Choroid plexus epithelial cell (primary cell): ENCODE results near the gene B4GALNT3.
"Not testable (repeated sequence)": the region's sequence is repeated elsewhere in the genome, so short reads cannot be mapped to it uniquely, and the experiment has no call there.

Experiments used
- DNase-seq: peaks from one replicate; pipeline ENCODE4 v3.0.0-alpha.2; 2010; ENCODE audit warnings: low read depth
- H3K4me3 ChIP-seq: 2 replicates; pipeline ENCODE4 v1.5.1; 2011; ENCODE audit warnings: low read depth, mild to moderate bottlenecking, control low read depth, low read length, moderate library complexity
- CTCF ChIP-seq: conservative IDR thresholded peaks from 2 replicates; pipeline ENCODE4 v1.5.1; 2011; ENCODE audit warnings: low read depth, mild to moderate bottlenecking, control low read depth, inconsistent platforms, low read length, moderate library complexity

Gene B4GALNT3

GRCh38 chr12:459430-460258 is at the start of gene B4GALNT3:
B4GALNT3 (plus strand) TSS chr12:459939; CDS start chr12:460377, 438 bp downstream.
- H3K4me3 ChIP-seq, result peak within 1 kb of the TSS; percentile 39
- TF ChIP-seq CTCF, result no peak
- DNase-seq, result no peak

- H3K4me3 ChIP-seq, result no peak overlapping the region
- DNase-seq, result no peak
- TF ChIP-seq CTCF, result no peak
Measured at GRCh38 chr12:414859-415258, 44.9 kb upstream of the B4GALNT3 start.

- DNase-seq, result no peak
- no peak overlapping the region for H3K4me3 ChIP-seq
- no peak for TF ChIP-seq CTCF
Measured at GRCh38 chr12:418432-418831, 41.3 kb upstream of the B4GALNT3 start.

- H3K4me3 ChIP-seq, result no peak overlapping the region
- TF ChIP-seq CTCF, result no peak
- no peak for DNase-seq
Measured at GRCh38 chr12:422526-422925, 37.2 kb upstream of the B4GALNT3 start.

GRCh38 chr12:435737-436136 is 24.0 kb upstream of the B4GALNT3 start:
- not testable (repeated sequence) for H3K4me3 ChIP-seq, DNase-seq

GRCh38 chr12:442235-442884 is 17.4 kb upstream of the B4GALNT3 start:
- H3K4me3 ChIP-seq, result no peak overlapping the region
- DNase-seq, result peak; percentile 60
- peak; percentile 85 for TF ChIP-seq CTCF

- no peak overlapping the region for H3K4me3 ChIP-seq
- no peak for TF ChIP-seq CTCF
- DNase-seq, result no peak
Measured at GRCh38 chr12:447141-447540, 12.6 kb upstream of the B4GALNT3 start.
